ENCODE measurements around the gene FSTL4.

DNA sequence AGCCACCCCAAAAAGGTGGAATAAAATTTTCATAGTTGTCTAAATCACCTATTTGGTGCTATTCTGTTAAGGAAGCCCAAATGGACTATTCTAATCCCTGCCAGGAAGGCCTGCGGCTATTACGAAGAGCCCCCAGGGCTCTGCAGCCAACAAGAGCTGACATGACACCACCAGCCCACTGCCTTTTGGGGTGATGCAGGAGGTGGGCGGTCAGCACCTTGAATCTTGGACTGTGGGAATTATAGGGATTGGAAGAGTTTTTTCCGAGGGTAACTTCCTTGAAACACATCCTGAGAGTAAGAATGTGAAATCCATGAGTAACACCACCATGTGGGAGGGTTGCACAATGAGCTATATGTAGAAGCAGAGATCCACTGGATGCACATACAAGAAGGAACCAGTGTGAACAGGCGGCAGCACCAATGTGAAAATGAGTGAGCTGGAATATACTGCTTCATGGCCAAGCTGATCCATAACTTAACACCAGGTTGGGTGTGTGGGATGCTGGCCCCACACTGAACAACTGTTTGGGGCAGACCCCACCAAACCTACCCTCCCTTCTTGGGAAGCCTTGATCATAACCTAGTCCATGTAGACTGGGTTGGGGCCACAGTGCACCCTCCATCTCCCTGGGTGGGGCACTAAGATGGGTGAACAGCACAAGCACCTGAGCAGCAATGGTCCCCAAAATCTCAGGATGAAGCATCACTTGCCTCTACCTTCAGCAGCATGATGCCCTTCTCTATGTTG is 239.0 kb downstream of the FSTL4 start:
- TF ChIP-seq, protein P1, sequence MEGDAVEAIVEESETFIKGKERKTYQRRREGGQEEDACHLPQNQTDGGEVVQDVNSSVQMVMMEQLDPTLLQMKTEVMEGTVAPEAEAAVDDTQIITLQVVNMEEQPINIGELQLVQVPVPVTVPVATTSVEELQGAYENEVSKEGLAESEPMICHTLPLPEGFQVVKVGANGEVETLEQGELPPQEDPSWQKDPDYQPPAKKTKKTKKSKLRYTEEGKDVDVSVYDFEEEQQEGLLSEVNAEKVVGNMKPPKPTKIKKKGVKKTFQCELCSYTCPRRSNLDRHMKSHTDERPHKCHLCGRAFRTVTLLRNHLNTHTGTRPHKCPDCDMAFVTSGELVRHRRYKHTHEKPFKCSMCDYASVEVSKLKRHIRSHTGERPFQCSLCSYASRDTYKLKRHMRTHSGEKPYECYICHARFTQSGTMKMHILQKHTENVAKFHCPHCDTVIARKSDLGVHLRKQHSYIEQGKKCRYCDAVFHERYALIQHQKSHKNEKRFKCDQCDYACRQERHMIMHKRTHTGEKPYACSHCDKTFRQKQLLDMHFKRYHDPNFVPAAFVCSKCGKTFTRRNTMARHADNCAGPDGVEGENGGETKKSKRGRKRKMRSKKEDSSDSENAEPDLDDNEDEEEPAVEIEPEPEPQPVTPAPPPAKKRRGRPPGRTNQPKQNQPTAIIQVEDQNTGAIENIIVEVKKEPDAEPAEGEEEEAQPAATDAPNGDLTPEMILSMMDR (IDR thresholded peaks at IDR 0.05; ENCODE audit: low read length): no peak
- no peak for TF ChIP-seq EZH2 (IDR thresholded peaks at IDR 0.05; ENCODE audit: borderline replicate concordance, low read length)
